HTERT RPE-1 (cell line): ENCODE results near the gene EVC2.
"Not testable (repeated sequence)": the region's sequence is repeated elsewhere in the genome, so short reads cannot be mapped to it uniquely, and the experiment has no call there.

ENCODE experiments used
- in situ Hi-C: fragments of 300-500 bp; cut with MboI; formaldehyde crosslinking; loops from 4 replicates; pipeline ENCODE4 v1.14.3; 2020; ENCODE audit warnings: low sequenced_read_pairs

EVC2 gene

GRCh38 chr4:5742968-5743367 lies 34.6 kb upstream of the EVC2 start:
- in situ Hi-C loops: no loop called here

- in situ Hi-C loops: no loop called here
Measured at GRCh38 chr4:5742388-5742787, 34.0 kb upstream of the EVC2 start.

- in situ Hi-C loops: no loop called here
Measured at GRCh38 chr4:5738061-5738460, 29.7 kb upstream of the EVC2 start.

- in situ Hi-C loops: no loop called here
Measured at GRCh38 chr4:5735463-5735862, 27.1 kb upstream of the EVC2 start.

- in situ Hi-C loops: no loop called here
Measured at GRCh38 chr4:5734853-5735252, 26.5 kb upstream of the EVC2 start.

- in situ Hi-C loops: no loop called here
Measured at GRCh38 chr4:5732158-5732557, 23.8 kb upstream of the EVC2 start.

- in situ Hi-C loops: no loop called here
Measured at GRCh38 chr4:5730993-5731990, 22.9 kb upstream of the EVC2 start.

GRCh38 chr4:5730436-5730835 lies 22.1 kb upstream of the EVC2 start:
- in situ Hi-C loops: no loop called here

- in situ Hi-C loops: not testable (repeated sequence)
Measured at GRCh38 chr4:5728412-5728811, 20.1 kb upstream of the EVC2 start.

GRCh38 chr4:5724377-5724776 lies 16.0 kb upstream of the EVC2 start:
- in situ Hi-C loops: no loop called here

- in situ Hi-C loops: no loop called here
Measured at GRCh38 chr4:5722328-5722727, 14.0 kb upstream of the EVC2 start.

GRCh38 chr4:5721923-5722322 lies 13.6 kb upstream of the EVC2 start:
- in situ Hi-C loops: no loop called here

- in situ Hi-C loops: no loop called here
Measured at GRCh38 chr4:5720980-5721379, 12.6 kb upstream of the EVC2 start.

- in situ Hi-C loops: no loop called here
Measured at GRCh38 chr4:5720157-5720850, 11.9 kb upstream of the EVC2 start.

GRCh38 chr4:5719350-5720055 lies 11.1 kb upstream of the EVC2 start:
- in situ Hi-C loops: no loop called here

- in situ Hi-C loops: no loop called here
Measured at GRCh38 chr4:5718411-5718810, 10.1 kb upstream of the EVC2 start.

GRCh38 chr4:5717449-5718158 lies 9.2 kb upstream of the EVC2 start:
- in situ Hi-C loops: no loop called here

GRCh38 chr4:5716391-5716790 lies 8.0 kb upstream of the EVC2 start:
- in situ Hi-C loops: no loop called here

GRCh38 chr4:5715357-5715756 lies 7.0 kb upstream of the EVC2 start:
- in situ Hi-C loops: no loop called here

- in situ Hi-C loops: no loop called here
Measured at GRCh38 chr4:5713861-5714260, 5.5 kb upstream of the EVC2 start.

GRCh38 chr4:5712931-5713330 lies 4.6 kb upstream of the EVC2 start:
- in situ Hi-C loops: no loop called here
